Suppressor macrophage (primary cell): ENCODE data around the gene COX5B.
"Not testable (repeated sequence)": the region's sequence is repeated elsewhere in the genome, so short reads cannot be mapped to it uniquely, and the experiment has no call there.

ENCODE experiments used
- DNase-seq, 4 experiments: peaks; one replicate each; pipeline ENCODE4 v3.0.0-alpha.2; 2020 to 2022
- total RNA-seq, 17 experiments: gene quantifications; one replicate each; lab custom pipeline; 2026; ENCODE audit warnings: mixed read lengths in 6 of 17, inconsistent platforms in 3 of 17; lab: John Stamatoyannopoulos, UW

COX5B gene
- total RNA-seq: 92.7 to 413 (median 178) reads per million in 17 experiments

GRCh38 chr2:97645695-97646629, at the start of gene COX5B:
COX5B (plus strand) TSS chr2:97646062; CDS start chr2:97646087, 25 bp downstream.
- DNase-seq: peak; percentile 99 to 100 (median 99)

- not testable (repeated sequence) for DNase-seq
Measured at GRCh38 chr2:97596180-97596579, 49.7 kb upstream of the COX5B start.

GRCh38 chr2:97601537-97601936, 44.3 kb upstream of the COX5B start:
- not testable (repeated sequence) for DNase-seq

- not testable (repeated sequence) for DNase-seq
Measured at GRCh38 chr2:97605109-97605508, 40.8 kb upstream of the COX5B start.

- not testable (repeated sequence) for DNase-seq
Measured at GRCh38 chr2:97605524-97606339, 40.1 kb upstream of the COX5B start.

- DNase-seq: not testable (repeated sequence)
Measured at GRCh38 chr2:97608745-97609144, 37.1 kb upstream of the COX5B start.

GRCh38 chr2:97611895-97612294, 34.0 kb upstream of the COX5B start:
- not testable (repeated sequence) for DNase-seq

GRCh38 chr2:97615746-97616145, 30.1 kb upstream of the COX5B start:
- not testable (repeated sequence) for DNase-seq

- DNase-seq: peak in 3 of 4 experiments; percentile 30 to 64 (median 54)
Measured at GRCh38 chr2:97617911-97618310, 28.0 kb upstream of the COX5B start.

- peak in 3 of 4 experiments; percentile 4 to 38 (median 20) for DNase-seq
Measured at GRCh38 chr2:97618939-97619827, 26.7 kb upstream of the COX5B start.

GRCh38 chr2:97620492-97620891, 25.4 kb upstream of the COX5B start:
- not testable (repeated sequence) for DNase-seq

GRCh38 chr2:97622976-97623375, 22.9 kb upstream of the COX5B start:
- DNase-seq: not testable (repeated sequence)

- not testable (repeated sequence) for DNase-seq
Measured at GRCh38 chr2:97625354-97626048, 20.4 kb upstream of the COX5B start.

GRCh38 chr2:97626049-97626430, 19.8 kb upstream of the COX5B start:
- DNase-seq: not testable (repeated sequence)

- no peak for DNase-seq
Measured at GRCh38 chr2:97644023-97644717, 1.7 kb upstream of the COX5B start.

GRCh38 chr2:97645112-97645694, 659 bp upstream of the COX5B start:
- peak in 3 of 4 experiments; percentile 51 to 69 (median 68) for DNase-seq

GRCh38 chr2:97646977-97647376, 1.1 kb downstream of the COX5B start:
- DNase-seq: no peak

- no peak for DNase-seq
Measured at GRCh38 chr2:97651114-97651513, 5.3 kb downstream of the COX5B start.

GRCh38 chr2:97653473-97653872, 7.6 kb downstream of the COX5B start:
- peak in 2 of 4 experiments; percentile 37 to 50 for DNase-seq

- no peak for DNase-seq
Measured at GRCh38 chr2:97653874-97654273, 8.0 kb downstream of the COX5B start.
